Measurements from ENCODE around the gene GALNT2.

DNA sequence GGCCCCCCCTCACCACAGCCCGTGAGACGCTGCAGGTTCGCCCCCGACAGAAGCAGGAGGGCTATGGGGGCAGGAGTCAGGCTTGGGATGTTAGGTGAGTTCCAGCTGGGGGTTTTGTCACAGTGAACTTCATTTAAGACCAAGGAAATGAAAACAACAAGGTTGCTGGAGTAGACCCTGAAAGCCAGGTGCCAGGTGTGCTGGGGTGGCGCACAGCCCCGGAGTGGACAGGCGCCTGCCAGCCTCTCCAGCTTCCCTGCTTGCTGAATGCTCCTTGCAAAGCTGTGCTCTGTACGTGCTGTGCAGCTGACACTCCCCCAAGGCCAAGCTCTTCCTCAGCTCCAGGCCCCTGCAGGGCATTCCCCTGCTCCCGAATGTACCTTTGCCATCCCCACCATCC is 256.6 kb downstream of the GALNT2 start:
- TF ChIP-seq EZH2 (IDR thresholded peaks at IDR 0.05) (no peak), POLR2AphosphoS5 (IDR thresholded peaks at IDR 0.05; ENCODE audit: borderline replicate concordance, low read depth, low read length) (no peak)
